ENCODE measurements around the gene WDR43. TPM values are rescaled to one million over a fixed set of nuclear protein-coding genes. Genes with fewer than 3 reads are reported as not detected.

The WDR43 gene
- total and polyA plus RNA-seq, 9 of the 15 experiments (the other 6 are each of a cell fraction or from before 2014, with no cell fraction given) = 34.6 to 197 (median 105) TPM

- 0% methylated on average over 3 of the region's 3 CpGs for WGBS (ENCODE audit: insufficient coverage, low coverage, missing lambda C conversion rate)
- no peak for TF ChIP-seq ZBTB11 (CRISPR knock-in tag; IDR thresholded peaks at IDR 0.05)
- no peak for TF ChIP-seq E2F5 (CRISPR knock-in tag; IDR thresholded peaks at IDR 0.05)
- TF ChIP-seq HNRNPLL (IDR thresholded peaks at IDR 0.05; ENCODE audit: low read depth, low read length, poor library complexity, severe bottlenecking) = no peak
- no peak for TF ChIP-seq ETV5 (CRISPR knock-in tag; IDR thresholded peaks at IDR 0.05; ENCODE audit: low read depth)
- TF ChIP-seq PHF20 (IDR thresholded peaks at IDR 0.05; ENCODE audit: partially characterized antibody) = no peak
- TF ChIP-seq CHD1 (IDR thresholded peaks at IDR 0.05; ENCODE audit: low read length) = no peak
- TF ChIP-seq ARID2 (IDR thresholded peaks at IDR 0.05) = no peak
- no peak for TF ChIP-seq SIX5 (IDR thresholded peaks at IDR 0.05; ENCODE audit: borderline replicate concordance in 1 of 2, insufficient read depth in 1 of 2, low read depth in 1 of 2, low read length in 2 of 2)
- TF ChIP-seq RBM17 (IDR thresholded peaks at IDR 0.05; ENCODE audit: borderline replicate concordance, low read depth, low read length) = no peak
- no peak for TF ChIP-seq RFX7 (CRISPR knock-in tag; IDR thresholded peaks at IDR 0.05)
- TF ChIP-seq MTF1 (CRISPR knock-in tag; IDR thresholded peaks at IDR 0.05; ENCODE audit: borderline replicate concordance) = no peak
- no peak for TF ChIP-seq CEBPB (tag; IDR thresholded peaks at IDR 0.05)
- no peak for TF ChIP-seq FUS (optimal IDR thresholded peaks at IDR 0.05; ENCODE audit: low read depth, low read length)
- no peak for TF ChIP-seq GTF2E2 (tag; IDR thresholded peaks at IDR 0.05)
- no peak for TF ChIP-seq CCAR2 (IDR thresholded peaks at IDR 0.05; ENCODE audit: low read depth, low read length)
- TF ChIP-seq EP400 (IDR thresholded peaks at IDR 0.05) = no peak
- H3K36me3 ChIP-seq (ENCODE audit: control insufficient read depth, insufficient read depth, low read length) = no peaks in the 10 kb centered on the region
- no TSS peak for BruUV-seq (replicated peaks)
- H3K9me3 ChIP-seq (replicated peaks; ENCODE audit: control insufficient read depth, insufficient read depth, low read depth, low read length) = no peaks in the 10 kb centered on the region
- no peak overlapping the region for H3K4me3 ChIP-seq
- no peak for DNase-seq (ENCODE audit: extremely low read depth in 1 of 4, low spot score in 3 of 4)
- H3K9me1 ChIP-seq (ENCODE audit: control insufficient read depth, insufficient read depth, low read length) = no peaks in the 10 kb centered on the region
- no peak overlapping the region for H2AFZ ChIP-seq (ENCODE audit: low read depth, low read length)
- no peaks in the 10 kb centered on the region for H3K79me2 ChIP-seq (ENCODE audit: control insufficient read depth, insufficient read depth, low read length)
- H3K27me3 ChIP-seq (ENCODE audit: control insufficient read depth in 2 of 2, insufficient read depth in 2 of 2, low read length in 2 of 2) = peaks cover 4 to 34% of the 10 kb centered on the region in 2 experiments; a peak in 3 of 5 replicates
- in situ Hi-C loops (cut with MboI) (no loop called here), intact Hi-C loops (cut with micrococcal nuclease) (no loop called here)
- no peak overlapping the region for H3K27ac ChIP-seq (ENCODE audit: extremely low read depth, low read depth, low read length)
- no peak overlapping the region for H3K4me2 ChIP-seq (ENCODE audit: insufficient read depth, low read length)
- ChIA-PET CTCF (ENCODE audit: low intra/inter-chr PET ratio) (no interaction called here), POLR2A (no interaction called here)
- no peak for FAIRE-seq
- no peaks in the 10 kb centered on the region for H4K20me1 ChIP-seq (replicated peaks; ENCODE audit: control insufficient read depth, insufficient read depth, low read length)
- no peak overlapping the region for H3K9ac ChIP-seq (ENCODE audit: insufficient read depth in 1 of 2, low read depth in 2 of 2, low read length in 2 of 2)
- H3K4me1 ChIP-seq (replicated peaks in 1 of 2; ENCODE audit: control insufficient read depth in 2 of 2, insufficient read depth in 2 of 2, low read length in 2 of 2) = no peaks in the 10 kb centered on the region; a peak in 1 of 5 replicates
- ATAC-seq = no peak
Measured at GRCh38 chr2:28976584-28976983, 82.1 kb downstream of the WDR43 start.
